T-helper 1 cell treated with Interleukin-12 subunit alpha and Interleukin-12 subunit beta and Interleukin-4 antibody, amounts not matched to agents 30 μg/mL and 1 μg/mL, for 36 hours (primary cell): Measurements from ENCODE around the gene GPER1.
"Not testable (repeated sequence)": the region's sequence is repeated elsewhere in the genome, so short reads cannot be mapped to it uniquely, and the experiment has no call there.

Experiments
- H3K27ac Mint-ChIP-seq: one replicate; pipeline ENCODE4 v1.8.0; 2021; ENCODE audit warnings: mild to moderate bottlenecking, mixed read lengths
- H3K27me3 Mint-ChIP-seq: one replicate; pipeline ENCODE4 v1.8.0; 2021; ENCODE audit warnings: low read depth, mixed read lengths
- H3K36me3 Mint-ChIP-seq: one replicate; pipeline ENCODE4 v1.8.0; 2021; ENCODE audit warnings: low read depth, mixed read lengths
- H3K4me1 Mint-ChIP-seq: one replicate; pipeline ENCODE4 v1.8.0; 2021; ENCODE audit warnings: low read depth, mixed read lengths
- H3K4me3 Mint-ChIP-seq: one replicate; pipeline ENCODE4 v1.8.0; 2021; ENCODE audit warnings: mild to moderate bottlenecking, moderate library complexity, mixed read lengths
- H3K9me3 Mint-ChIP-seq: one replicate; pipeline ENCODE4 v1.8.0; 2021; ENCODE audit warnings: mixed read lengths

The GPER1 gene

DNA sequence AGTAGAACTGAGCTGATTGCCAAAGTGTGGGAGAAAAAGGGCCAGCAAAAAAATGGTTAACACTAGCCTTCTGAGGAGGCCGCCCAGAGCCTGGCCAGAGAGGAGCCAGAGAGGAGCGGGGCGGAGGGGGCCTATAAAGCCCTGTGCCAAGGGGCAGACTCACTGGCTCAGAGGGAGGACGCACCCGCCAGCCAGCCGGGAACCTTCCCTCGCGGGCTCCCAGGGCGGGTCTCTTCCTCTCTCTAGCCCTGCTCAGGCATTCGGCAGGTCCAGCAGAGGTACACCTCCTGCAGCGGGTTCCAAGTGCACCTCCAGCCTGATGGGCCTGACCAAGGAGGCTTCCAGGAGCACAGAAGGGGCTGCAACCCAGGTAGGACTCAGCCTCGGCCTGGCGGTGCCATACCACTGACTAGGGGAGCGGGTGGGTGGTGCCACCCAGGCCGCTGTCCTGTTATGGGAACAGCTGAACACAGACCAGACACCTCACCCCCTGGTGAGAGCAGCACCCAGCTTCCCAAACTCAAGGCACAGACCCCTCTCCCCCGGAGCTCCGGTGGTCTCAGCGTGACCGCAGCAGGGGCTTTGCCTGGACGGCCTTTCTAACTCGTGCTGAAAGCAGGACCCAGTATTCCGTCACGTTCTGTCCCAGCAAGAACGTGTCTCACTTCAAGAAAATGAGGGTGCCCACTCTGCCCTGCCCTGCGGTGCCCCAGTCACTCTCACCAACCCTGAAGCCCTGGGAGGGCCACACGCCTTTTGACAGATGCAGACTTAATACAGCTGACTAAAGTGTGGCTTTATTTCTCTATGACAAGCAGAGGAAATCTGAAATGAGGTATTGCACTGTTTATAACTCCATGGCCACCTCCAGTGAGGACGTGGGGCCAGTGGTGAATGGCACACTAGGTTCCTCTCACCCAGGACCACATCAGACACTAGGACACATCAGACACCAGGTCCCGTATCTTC, at the start of gene GPER1:
Gene GPER1 (plus strand): TSS at position 162 of the 969 bp plus-strand sequence. CDS start 3,616 bp downstream, outside the sequence.
- Mint-ChIP-seq H3K9me3 (no peaks in the 10 kb centered on the region), H3K27me3 (peaks cover 3% of the 10 kb centered on the region), H3K36me3 (no peaks in the 10 kb centered on the region), H3K4me1 (peaks cover 4% of the 10 kb centered on the region), H3K4me3 (peak within 1 kb of the TSS; percentile 65), H3K27ac (no peak within 1 kb of the TSS)

GRCh38 chr7:1040233-1040632, 47.7 kb upstream of the GPER1 start:
- H3K9me3 Mint-ChIP-seq, H3K4me3 Mint-ChIP-seq, H3K27me3 Mint-ChIP-seq, H3K36me3 Mint-ChIP-seq, H3K27ac Mint-ChIP-seq: not testable (repeated sequence)
- H3K4me1 Mint-ChIP-seq: peaks cover 18% of the 10 kb centered on the region

DNA sequence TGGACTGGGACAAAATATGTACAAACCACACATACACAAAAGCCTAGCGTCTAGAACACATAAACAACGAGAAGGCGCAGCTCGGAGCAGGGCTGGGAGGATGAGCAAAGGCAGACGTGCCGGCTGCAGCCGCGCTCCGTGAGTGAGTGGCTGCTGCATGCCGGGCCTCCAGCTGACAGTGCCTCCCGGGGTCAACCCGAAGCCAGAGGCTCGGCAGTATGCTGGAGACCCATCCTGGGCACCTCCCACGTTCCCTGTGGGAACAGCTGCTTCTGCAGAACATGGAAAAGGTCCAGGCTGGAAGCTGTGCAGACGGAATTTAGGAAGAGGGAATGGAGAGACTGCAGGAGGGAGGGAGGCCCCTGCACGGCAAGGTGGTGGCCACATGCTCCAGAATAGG, 47.1 kb upstream of the GPER1 start:
- Mint-ChIP-seq H3K9me3 (no peaks in the 10 kb centered on the region), H3K36me3 (peaks cover 2% of the 10 kb centered on the region), H3K27ac (no peak overlapping the region), H3K4me3 (no peak overlapping the region), H3K27me3 (no peaks in the 10 kb centered on the region), H3K4me1 (peaks cover 23% of the 10 kb centered on the region)

DNA sequence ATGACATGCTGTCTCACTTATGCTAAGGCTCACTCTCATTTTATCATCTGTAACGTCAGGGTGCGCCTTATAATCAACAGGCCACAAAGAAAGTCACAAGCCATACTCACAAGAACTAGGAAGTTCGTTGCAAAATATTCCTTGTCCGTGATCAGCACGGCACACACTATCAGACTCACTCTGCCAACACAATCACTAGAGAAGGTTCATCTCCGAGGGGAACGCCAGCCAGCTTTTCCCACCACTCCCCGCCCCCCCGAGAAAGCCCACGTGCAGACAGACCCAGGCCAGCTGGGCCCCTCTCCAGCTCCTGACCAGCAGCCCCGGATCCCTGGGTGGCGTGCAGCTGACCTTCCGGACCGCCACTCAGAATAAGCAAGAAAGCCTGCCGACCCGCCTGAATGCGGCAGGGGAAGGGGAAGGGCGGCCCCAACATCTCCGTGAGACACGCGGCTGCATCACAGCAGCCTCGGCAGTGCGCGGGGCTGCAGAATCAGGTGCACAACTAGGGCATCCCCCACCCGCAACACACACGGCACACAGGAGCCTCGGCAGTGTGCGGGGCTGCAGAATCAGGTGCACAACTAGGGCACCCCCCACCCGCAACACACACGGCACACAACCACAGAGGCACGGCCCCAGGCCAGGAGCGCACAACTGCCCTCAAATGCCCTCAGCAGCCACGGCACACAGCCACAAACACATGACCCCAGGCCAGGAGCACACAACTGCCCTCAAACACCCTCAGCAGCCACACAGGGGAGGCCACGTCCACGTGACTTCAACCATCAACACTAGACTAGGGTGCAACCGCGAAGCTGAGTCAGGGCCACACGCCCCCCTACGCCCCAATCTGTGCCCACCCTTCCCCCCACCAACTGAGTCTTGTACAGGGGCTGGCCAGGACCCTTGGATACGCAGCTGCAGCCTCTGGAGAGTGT, 46.1 kb upstream of the GPER1 start:
- Mint-ChIP-seq H3K9me3 (no peaks in the 10 kb centered on the region), H3K27me3 (no peaks in the 10 kb centered on the region), H3K4me3 (no peak overlapping the region), H3K36me3 (peaks cover 5% of the 10 kb centered on the region), H3K4me1 (peaks cover 34% of the 10 kb centered on the region), H3K27ac (peak overlapping the region; percentile 49)

- no peak overlapping the region for H3K27ac Mint-ChIP-seq
These were observed 45.5 kb upstream of the GPER1 start for GRCh38 chr7:1042492-1042833.

GRCh38 chr7:1043552-1044188, 44.2 kb upstream of the GPER1 start:
- H3K4me1 Mint-ChIP-seq: peaks cover 49% of the 10 kb centered on the region

More at GRCh38 chr7:1042492-1042833, 45.5 kb upstream of the GPER1 start:
- H3K4me1 Mint-ChIP-seq: peaks cover 40% of the 10 kb centered on the region
- H3K9me3 Mint-ChIP-seq: no peaks in the 10 kb centered on the region
- peaks cover 5% of the 10 kb centered on the region for H3K36me3 Mint-ChIP-seq
- no peak overlapping the region for H3K4me3 Mint-ChIP-seq
- H3K27me3 Mint-ChIP-seq: no peaks in the 10 kb centered on the region

DNA sequence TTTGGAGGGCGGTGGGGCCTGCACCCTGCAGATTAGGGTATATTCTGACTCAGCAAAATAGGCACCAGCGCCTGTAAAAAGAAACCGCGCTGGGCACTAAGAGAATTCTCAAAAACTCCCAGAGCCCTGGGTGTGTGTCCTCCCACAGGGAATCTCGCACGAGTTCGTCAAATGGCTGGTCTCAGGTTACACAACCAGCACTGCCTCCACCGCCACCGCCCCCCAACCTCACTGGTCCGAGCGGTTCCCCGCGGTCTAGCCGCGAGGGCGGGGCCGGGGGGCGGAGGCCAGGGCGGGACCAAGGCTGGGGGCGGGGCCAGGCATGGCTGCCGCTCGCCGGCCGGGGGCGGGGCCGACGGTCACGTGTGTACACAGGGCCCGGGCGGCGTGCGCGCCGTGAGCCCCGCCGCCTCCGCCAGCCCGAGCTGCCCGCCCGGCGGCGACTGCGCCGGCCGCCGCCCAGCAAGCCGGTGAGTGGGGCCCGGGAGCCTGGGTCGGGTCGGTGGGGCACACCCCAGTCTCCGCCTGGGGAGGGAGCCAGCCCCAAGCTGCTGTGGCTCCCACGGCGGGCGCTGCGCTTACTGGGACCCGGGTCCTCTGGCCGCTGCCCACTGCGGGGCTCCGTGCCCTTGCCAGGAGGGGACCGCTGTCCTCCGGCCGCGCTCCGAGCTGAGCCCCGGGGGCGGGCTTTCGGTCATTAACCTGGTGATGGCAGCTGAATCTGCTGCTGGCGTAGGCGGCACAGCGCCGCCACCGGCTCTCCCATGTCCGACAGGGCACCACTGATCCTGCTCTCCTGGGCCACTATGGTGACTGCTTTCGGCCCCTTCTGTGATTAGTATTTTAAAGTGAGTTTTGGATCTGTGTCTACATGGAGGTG, 43.5 kb upstream of the GPER1 start, which contains the start of gene GPR146:
Gene GPR146 (plus strand): TSS at position 358 of the 880 bp plus-strand sequence. CDS start 12,970 bp downstream, outside the sequence.
- Mint-ChIP-seq H3K27me3 (no peaks in the 10 kb centered on the region), H3K36me3 (peaks cover 5% of the 10 kb centered on the region), H3K9me3 (no peaks in the 10 kb centered on the region), H3K4me3 (peak within 1 kb of the TSS; percentile 80), H3K27ac (peak within 1 kb of the TSS; percentile 70), H3K4me1 (peaks cover 53% of the 10 kb centered on the region)

More at GRCh38 chr7:1043552-1044188, 44.2 kb upstream of the GPER1 start:
- H3K27me3 Mint-ChIP-seq: no peaks in the 10 kb centered on the region
- H3K27ac Mint-ChIP-seq: peak overlapping the region; percentile 70
- peaks cover 5% of the 10 kb centered on the region for H3K36me3 Mint-ChIP-seq
- H3K9me3 Mint-ChIP-seq: no peaks in the 10 kb centered on the region
- peak overlapping the region; percentile 75 for H3K4me3 Mint-ChIP-seq

DNA sequence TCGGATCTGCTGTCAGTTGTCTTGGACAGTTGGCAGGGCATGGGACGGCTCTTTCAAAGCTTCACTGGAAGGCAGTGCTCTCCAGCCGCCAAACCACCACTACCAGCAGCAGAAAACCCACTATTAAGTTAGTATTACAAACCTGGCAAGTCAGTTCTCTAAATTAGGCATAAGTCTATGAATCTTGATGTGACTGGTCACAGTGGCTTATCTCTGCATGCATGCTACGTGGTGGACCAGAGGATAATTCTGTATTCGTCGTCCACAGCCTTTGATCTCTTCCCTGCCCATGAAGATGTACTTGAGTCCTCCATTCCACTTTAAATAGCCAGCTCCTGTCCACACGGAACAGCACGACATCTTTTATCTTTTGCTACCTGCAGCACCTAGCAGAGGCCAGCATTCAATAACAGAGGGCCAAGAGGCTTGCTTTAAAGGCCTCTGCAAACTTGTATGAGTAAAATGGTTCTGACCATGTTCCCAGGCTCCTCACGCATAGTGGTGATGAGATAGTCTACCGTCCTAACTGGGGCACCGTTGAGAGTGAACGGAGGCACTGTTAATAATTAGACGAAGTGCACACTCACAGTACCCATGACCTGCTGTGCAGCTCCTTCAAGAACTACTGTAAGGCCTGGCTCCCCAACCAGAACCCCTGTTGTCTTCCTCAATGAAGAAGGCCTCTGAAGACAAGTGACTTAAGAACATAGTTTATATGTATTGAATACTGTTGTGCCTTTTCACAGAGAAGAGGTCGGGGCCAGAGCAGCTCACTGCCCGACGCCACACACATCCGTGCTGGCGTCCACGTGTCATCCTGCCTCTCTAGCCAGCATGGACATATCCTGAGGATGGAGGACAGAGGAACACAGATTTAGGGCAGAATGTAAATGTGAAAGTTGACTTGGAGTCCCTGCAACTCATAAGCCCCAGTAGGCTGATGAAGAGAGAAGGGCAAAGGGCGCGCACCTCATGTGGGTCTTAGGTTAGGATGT, 42.5 kb upstream of the GPER1 start:
- Mint-ChIP-seq H3K27me3 (no peaks in the 10 kb centered on the region), H3K9me3 (no peaks in the 10 kb centered on the region), H3K36me3 (peaks cover 7% of the 10 kb centered on the region), H3K4me1 (peaks cover 58% of the 10 kb centered on the region), H3K27ac (peak overlapping the region; percentile 65), H3K4me3 (peak overlapping the region; percentile 80)

DNA sequence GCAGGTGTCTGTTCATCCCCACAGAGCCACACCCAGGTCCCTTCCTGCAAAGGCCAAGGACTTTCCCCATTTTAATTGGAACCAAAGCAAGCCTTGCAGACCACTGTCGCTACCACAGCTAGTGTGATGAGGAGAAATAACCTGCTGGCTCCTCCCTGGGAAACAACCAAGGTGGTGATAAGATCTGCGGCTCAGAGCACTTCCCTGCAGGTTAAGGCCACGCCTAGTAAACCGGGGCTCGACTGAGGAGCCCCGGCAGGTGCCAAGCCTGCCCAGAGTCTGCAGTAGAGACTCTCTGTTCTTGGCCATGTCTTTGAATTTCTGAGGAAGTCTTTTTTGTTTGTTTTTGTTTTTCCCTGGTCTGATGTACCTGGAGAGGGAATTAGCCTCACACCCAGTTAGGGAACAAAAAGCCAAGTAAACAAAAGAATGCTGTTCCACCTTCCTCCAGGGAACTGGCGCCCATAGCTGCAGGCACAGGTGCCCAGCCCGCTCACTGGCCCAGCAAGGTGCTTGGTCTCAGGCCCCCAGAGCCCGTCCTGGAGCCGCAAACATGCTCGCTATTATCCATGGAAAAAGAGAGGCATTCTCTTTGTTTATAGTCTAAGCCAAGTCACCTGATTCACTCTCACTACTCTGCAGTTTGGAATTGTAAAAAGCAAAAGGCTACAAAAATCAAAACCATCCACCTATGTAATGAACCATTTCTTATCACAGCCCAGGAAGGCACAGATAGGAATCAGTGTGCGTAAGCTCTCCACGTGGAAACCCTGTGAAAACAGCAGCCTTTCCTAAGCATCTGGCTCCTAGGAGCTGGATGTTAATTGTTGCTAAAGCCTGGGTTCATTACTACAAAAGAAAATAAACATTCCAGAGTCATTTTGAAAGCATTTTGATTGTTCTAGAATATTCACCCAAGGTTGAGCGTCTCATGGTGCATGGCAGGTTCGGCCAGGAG, 40.9 kb upstream of the GPER1 start:
- Mint-ChIP-seq H3K36me3 (peaks cover 9% of the 10 kb centered on the region), H3K9me3 (no peaks in the 10 kb centered on the region), H3K27me3 (no peaks in the 10 kb centered on the region), H3K4me1 (peaks cover 57% of the 10 kb centered on the region), H3K27ac (peak overlapping the region; percentile 1), H3K4me3 (peak overlapping the region; percentile 80)

GRCh38 chr7:1049006-1049741, 38.7 kb upstream of the GPER1 start:
- no peaks in the 10 kb centered on the region for H3K27me3 Mint-ChIP-seq
- no peak overlapping the region for H3K27ac Mint-ChIP-seq
- H3K36me3 Mint-ChIP-seq: peaks cover 9% of the 10 kb centered on the region
- H3K9me3 Mint-ChIP-seq: no peaks in the 10 kb centered on the region
- H3K4me3 Mint-ChIP-seq: peak overlapping the region; percentile 14
- H3K4me1 Mint-ChIP-seq: peaks cover 45% of the 10 kb centered on the region

- Mint-ChIP-seq H3K4me3 (no peak overlapping the region), H3K27ac (no peak overlapping the region), H3K4me1 (peaks cover 46% of the 10 kb centered on the region)
These were observed 38.1 kb upstream of the GPER1 start for GRCh38 chr7:1049801-1050200.

More at GRCh38 chr7:1049801-1050200, 38.1 kb upstream of the GPER1 start:
- no peaks in the 10 kb centered on the region for H3K9me3 Mint-ChIP-seq
- peaks cover 9% of the 10 kb centered on the region for H3K36me3 Mint-ChIP-seq
- no peaks in the 10 kb centered on the region for H3K27me3 Mint-ChIP-seq
